Measurements from ENCODE around the gene DNAAF5. TPM values are rescaled to one million over a fixed set of nuclear protein-coding genes. Genes with fewer than 3 reads are reported as not detected.
A peak's percentile ranks its signal among the peaks of the same experiment; 100 is the strongest.

The DNAAF5 gene
- total and polyA plus RNA-seq, 2 of the 4 experiments (the other 2 are of a cell fraction) = 12.4 to 32.6 TPM

DNA sequence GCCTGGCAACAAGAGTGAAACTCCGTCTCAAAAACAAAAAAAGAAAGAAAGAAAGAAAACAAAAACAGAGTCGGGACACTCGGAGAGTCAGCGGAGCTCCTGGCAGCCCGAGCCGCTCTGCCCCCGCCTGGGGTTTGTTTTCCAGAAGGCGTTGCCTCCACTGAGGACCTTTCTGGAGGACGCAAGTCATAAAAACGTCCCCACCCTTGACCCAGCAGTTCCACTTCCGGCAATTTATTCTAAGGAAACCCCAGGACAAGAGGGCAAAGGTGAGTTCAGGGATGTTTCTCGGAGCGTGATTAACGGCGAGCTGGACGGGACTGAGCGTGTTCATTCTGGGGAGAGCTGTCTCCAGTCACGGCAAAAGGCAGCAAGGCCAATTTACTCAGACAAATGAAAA is 78.8 kb downstream of the DNAAF5 start:
- Histone ChIP-seq H2BK20ac (ENCODE audit: low read depth, low read length) (no peak overlapping the region), H3K4ac (ENCODE audit: low read depth, low read length) (no peak overlapping the region), H3K4me2 (ENCODE audit: low read depth, low read length) (no peak overlapping the region), H3K4me3 (ENCODE audit: insufficient read depth, low read depth, low read length) (no peak overlapping the region), H3K9me1 (ENCODE audit: insufficient read depth, low read length) (no peaks in the 10 kb centered on the region; the same call in 1 of the 2 replicates), H4K91ac (ENCODE audit: insufficient read depth, low read depth, low read length) (no peak overlapping the region), H3K27ac (ENCODE audit: insufficient read depth, low read length) (no peak overlapping the region), H2AFZ (replicated peaks; ENCODE audit: low read length, poor library complexity) (peak overlapping the region; percentile 32), H3K9me3 (ENCODE audit: control insufficient read depth, insufficient read depth, low read length) (no peaks in the 10 kb centered on the region), H3K9ac (ENCODE audit: low read depth, low read length) (no peak overlapping the region), H2BK5ac (ENCODE audit: low read depth, low read length, poor library complexity, severe bottlenecking) (no peak overlapping the region), H3K79me1 (ENCODE audit: low read depth in 1 of 2, low read length in 2 of 2) (no peaks in the 10 kb centered on the region), H4K20me1 (ENCODE audit: insufficient read depth, low read length) (no peaks in the 10 kb centered on the region), H2BK15ac (ENCODE audit: low read depth, low read length) (no peak overlapping the region), H3K14ac (replicated peaks; ENCODE audit: low read depth, low read length) (no peak overlapping the region), H2AK5ac (ENCODE audit: low read depth, low read length) (no peak overlapping the region), H4K8ac (ENCODE audit: low read depth in 2 of 2, low read length in 2 of 2) (no peak overlapping the region), H4K5ac (ENCODE audit: low read depth, low read length) (no peak overlapping the region), H2AK9ac (replicated peaks; ENCODE audit: low read depth, low read length, poor library complexity) (no peak overlapping the region), H2BK120ac (ENCODE audit: low read depth, low read length) (no peak overlapping the region), H3K27me3 (ENCODE audit: control insufficient read depth, insufficient read depth, low read length) (no peaks in the 10 kb centered on the region), H3K56ac (ENCODE audit: extremely low read depth, insufficient read depth, low read length) (no peak overlapping the region), H3K23ac (ENCODE audit: low read depth, low read length) (no peak overlapping the region), H3K4me1 (ENCODE audit: control insufficient read depth, insufficient read depth, low read length) (peaks cover 3% of the 10 kb centered on the region; the same call in 1 of the 2 replicates), H3K36me3 (ENCODE audit: control insufficient read depth, insufficient read depth, low read length) (no peaks in the 10 kb centered on the region), H3K18ac (ENCODE audit: low read depth, low read length) (no peak overlapping the region)
- ChIA-PET POLR2A (ENCODE audit: unreplicated experiment) (no interaction called here), CTCF (no interaction called here)
- no TSS peak for BruUV-seq (replicated peaks)
- no peak for DNase-seq
- in situ Hi-C loops (cut with MboI; ENCODE audit: low sequenced_read_pairs) = no loop called here
- no peak for ATAC-seq (ENCODE audit: low read depth)
- TF ChIP-seq MXI1 (IDR thresholded peaks at IDR 0.05; ENCODE audit: borderline replicate concordance, low read depth, low read length) = no peak
- dilution Hi-C loops (cut with HindIII; ENCODE audit: low sequenced_read_pairs, unreplicated experiment) = no loop called here
- 77% methylated on average over 7 of the region's 18 CpGs; no CpG with 5 or more reads in 1 of the 2 experiments for WGBS, 2 experiments (ENCODE audit: extremely low coverage in 2 of 2, insufficient read length in 1 of 2)
- intact Hi-C loops (cut with micrococcal nuclease) = no loop called here
